Erythroblast (primary cell): ENCODE measurements around the gene PLEKHG1.

Experiments
- GATA1 ChIP-seq: IDR thresholded peaks from 2 replicates; pipeline ENCODE4 v1.6.1; 2011; ENCODE audit warnings: low read depth, mild to moderate bottlenecking, control low read depth, low read length, moderate library complexity
- POLR2A ChIP-seq: IDR thresholded peaks from 2 replicates; pipeline ENCODE4 v1.6.1; 2011; ENCODE audit warnings: mild to moderate bottlenecking, low read length

GRCh38 chr6:150615967-150616366, 16.3 kb downstream of the PLEKHG1 start:
- TF ChIP-seq POLR2A (no peak), GATA1 (no peak)
